CD4-positive, CD25-positive, alpha-beta regulatory T cell (primary cell): ENCODE measurements around the gene PCBP3. TPM values are rescaled to one million over a fixed set of nuclear protein-coding genes. Genes with fewer than 3 reads are reported as not detected.
"Not testable (repeated sequence)": the region's sequence is repeated elsewhere in the genome, so short reads cannot be mapped to it uniquely, and the experiment has no call there.

Experiments
- ATAC-seq, 2 donors: fragments of 150-1000 bp; cut with Tn5 transposase; one replicate each; pipeline ENCODE4 v1.10.0; 2021; ENCODE audit warnings: low read depth in 2 of 2, moderate number of reproducible peaks in 2 of 2, moderate library complexity in 1 of 2
- DNase-seq, 3 donors: peaks; one replicate each; pipeline versions ENCODE4 v3.0.0 to v3.0.0-alpha.2; 2012 to 2022; ENCODE audit warnings: mixed read lengths in 1 of 3
- H3K27ac ChIP-seq: one replicate; pipeline ENCODE4 v1.7.0; 2013; ENCODE audit warnings: mild to moderate bottlenecking, low read length; ENCODE audit not compliant: insufficient read depth, poor library complexity, severe bottlenecking
- H3K27me3 ChIP-seq: one replicate; pipeline ENCODE4 v1.7.0; 2013; ENCODE audit warnings: low read length; ENCODE audit not compliant: control insufficient read depth, insufficient read depth
- H3K36me3 ChIP-seq: one replicate; pipeline ENCODE4 v1.7.0; 2013; ENCODE audit warnings: mild to moderate bottlenecking, low read length, moderate library complexity; ENCODE audit not compliant: control insufficient read depth, insufficient read depth
- H3K4me1 ChIP-seq: 2 replicates; pipeline ENCODE4 v1.7.0; 2013; ENCODE audit warnings: mild to moderate bottlenecking, low read length; ENCODE audit not compliant: insufficient read depth, control insufficient read depth, poor library complexity, severe bottlenecking
- H3K4me3 ChIP-seq: one replicate; pipeline ENCODE4 v1.7.0; 2013; ENCODE audit warnings: low read depth, mild to moderate bottlenecking, low read length, moderate library complexity
- H3K9me3 ChIP-seq, 2 experiments: 1 replicate in 1 of 2; 2 replicates in 1 of 2; pipeline ENCODE4 v1.7.0; 2013; ENCODE audit warnings: low read length in 2 of 2, mild to moderate bottlenecking in 1 of 2, moderate library complexity in 1 of 2; ENCODE audit not compliant: control insufficient read depth in 2 of 2
- H3K27ac Mint-ChIP-seq, 3 donors: one replicate each; pipeline ENCODE4 v1.8.0; 2020 to 2022; ENCODE audit warnings: mild to moderate bottlenecking in 3 of 3, mixed read lengths in 3 of 3, moderate library complexity in 2 of 3
- H3K27me3 Mint-ChIP-seq: one replicate; pipeline ENCODE4 v1.8.0; 2022; ENCODE audit warnings: mild to moderate bottlenecking, mixed read lengths
- H3K36me3 Mint-ChIP-seq: one replicate; pipeline ENCODE4 v1.8.0; 2020; ENCODE audit warnings: mixed read lengths
- H3K4me1 Mint-ChIP-seq, 4 donors: one replicate each; pipeline ENCODE4 v1.8.0; 2020 to 2022; ENCODE audit warnings: mixed read lengths in 4 of 4, mild to moderate bottlenecking in 1 of 4
- H3K4me3 Mint-ChIP-seq, 4 donors: one replicate each; pipeline ENCODE4 v1.8.0; 2020 to 2022; ENCODE audit warnings: mild to moderate bottlenecking in 4 of 4, mixed read lengths in 4 of 4, moderate library complexity in 3 of 4
- H3K9me3 Mint-ChIP-seq, 7 donors: one replicate each; pipeline ENCODE4 v1.8.0; 2020 to 2022; ENCODE audit warnings: mixed read lengths in 7 of 7, mild to moderate bottlenecking in 3 of 7, moderate library complexity in 2 of 7
- polyA plus RNA-seq, 4 donors: library from polyadenylated mRNA; unstranded; fragments of 300-500 nt; fragmentation: Illumina TruSeq; gene quantifications; one replicate each; pipeline ENCODE4 v1.2.3, GENCODE V29; 2021
- total RNA-seq: library from RNA; stranded (reverse); gene quantifications from one replicate; pipeline ENCODE4 v1.2.3, GENCODE V29; 2022

Gene PCBP3
- total and polyA plus RNA-seq, 5 donors from 2014 or later = 0.72 to 5.3 (median 2.3) TPM

DNA sequence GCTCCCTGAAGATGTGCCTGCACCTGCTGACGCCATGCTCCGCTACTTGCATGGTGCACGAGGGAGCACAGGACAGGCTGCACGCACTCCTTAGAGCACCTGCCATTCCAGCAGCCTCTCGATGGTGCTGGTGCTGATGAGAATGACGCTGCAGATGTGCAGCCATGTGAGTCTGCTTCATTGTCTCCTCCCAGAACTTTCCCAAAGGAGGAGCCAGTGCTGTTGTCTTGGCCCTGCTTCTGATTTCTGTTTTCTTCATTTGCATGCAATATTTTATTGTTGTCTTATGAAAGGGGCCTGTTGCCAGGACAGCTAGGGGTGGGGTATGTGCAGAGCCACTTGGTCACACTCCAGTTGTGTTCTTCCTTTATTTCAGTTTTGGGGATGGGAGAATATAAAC lies 70.1 kb downstream of the PCBP3 start:
- no peak overlapping the region for H3K27ac Mint-ChIP-seq
- H3K27me3 Mint-ChIP-seq = peaks cover 6% of the 10 kb centered on the region

DNA sequence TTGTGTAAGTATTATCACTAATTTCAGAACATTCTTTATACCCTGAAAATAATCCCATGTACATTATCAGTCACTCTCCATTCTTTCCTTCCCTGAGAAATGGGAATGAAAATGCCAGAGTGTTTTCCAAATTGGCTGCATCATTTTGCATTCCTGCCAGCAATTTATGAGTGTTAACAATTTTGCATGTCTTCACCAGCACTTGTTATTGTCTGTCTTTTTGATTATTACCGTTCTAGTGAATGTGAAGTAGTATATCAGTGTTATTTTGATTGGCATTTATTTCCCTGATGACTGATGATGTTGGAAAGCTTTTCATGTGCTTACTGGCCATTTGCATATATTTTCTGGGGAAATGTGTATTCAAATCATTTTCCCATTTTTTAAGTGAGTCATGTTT lies 71.9 kb downstream of the PCBP3 start:
- peaks cover 6 to 7% of the 10 kb centered on the region in 2 experiments for H3K9me3 ChIP-seq
- peaks cover 3% of the 10 kb centered on the region for H3K27me3 ChIP-seq
- Mint-ChIP-seq H3K27me3 (peaks cover 6% of the 10 kb centered on the region), H3K9me3 (peaks cover 0 to 14% (median 6%) of the 10 kb centered on the region in 7 donors), H3K4me3 (no peak overlapping the region), H3K4me1 (peaks cover 0 to 3% (median under 1%) of the 10 kb centered on the region in 4 donors), H3K36me3 (no peaks in the 10 kb centered on the region), H3K27ac (no peak overlapping the region)
- DNase-seq (no peak), ATAC-seq (no peak)
- H3K4me3 ChIP-seq = no peak overlapping the region
- no peaks in the 10 kb centered on the region for H3K36me3 ChIP-seq
- H3K4me1 ChIP-seq = no peaks in the 10 kb centered on the region
- no peak overlapping the region for H3K27ac ChIP-seq

More for the DNA sequence above, 70.1 kb downstream of the PCBP3 start:
- H3K4me3 Mint-ChIP-seq = no peak overlapping the region
- Histone ChIP-seq H3K27me3 (peaks cover 3% of the 10 kb centered on the region), H3K36me3 (no peaks in the 10 kb centered on the region), H3K9me3 (peaks cover 6 to 7% of the 10 kb centered on the region in 2 experiments), H3K4me1 (no peaks in the 10 kb centered on the region), H3K27ac (no peak overlapping the region), H3K4me3 (no peak overlapping the region)
- no peaks in the 10 kb centered on the region for H3K36me3 Mint-ChIP-seq
- ATAC-seq (no peak), DNase-seq (no peak)
- peaks cover 0 to 3% (median under 1%) of the 10 kb centered on the region in 4 donors for H3K4me1 Mint-ChIP-seq
- H3K9me3 Mint-ChIP-seq = peaks cover 0 to 14% (median 6%) of the 10 kb centered on the region in 7 donors

DNA sequence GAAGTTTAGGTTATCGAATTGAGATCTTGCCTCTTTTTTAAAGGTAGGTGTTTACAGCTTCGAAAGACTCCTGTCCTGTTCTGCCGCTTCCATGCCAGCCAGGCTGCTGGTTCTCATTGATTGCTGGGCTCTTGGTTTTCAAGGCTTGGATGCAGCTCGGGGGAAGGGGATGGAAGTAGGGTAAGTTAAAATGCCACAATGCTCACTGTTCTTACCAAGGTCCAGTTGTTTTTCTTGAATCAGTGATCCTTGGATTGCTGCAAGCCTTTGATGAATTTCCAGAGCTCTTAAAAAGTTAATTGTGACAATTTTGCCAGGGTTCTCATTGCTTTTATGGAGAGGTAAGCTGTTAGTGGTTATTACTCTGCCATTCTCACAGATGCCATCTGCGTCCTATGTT lies 74.9 kb downstream of the PCBP3 start:
- Histone ChIP-seq H3K9me3 (no peaks in the 10 kb centered on the region), H3K4me1 (no peaks in the 10 kb centered on the region), H3K27ac (no peak overlapping the region), H3K36me3 (no peaks in the 10 kb centered on the region), H3K27me3 (no peaks in the 10 kb centered on the region), H3K4me3 (no peak overlapping the region)
- no peaks in the 10 kb centered on the region for H3K36me3 Mint-ChIP-seq
- no peak overlapping the region for H3K4me3 Mint-ChIP-seq
- DNase-seq (no peak), ATAC-seq (no peak)
- peaks cover 6% of the 10 kb centered on the region for H3K27me3 Mint-ChIP-seq
- H3K4me1 Mint-ChIP-seq = peaks cover 0 to 3% (median under 1%) of the 10 kb centered on the region in 4 donors
- H3K9me3 Mint-ChIP-seq = peaks cover 0 to 5% (median 0%) of the 10 kb centered on the region in 7 donors
- no peak overlapping the region for H3K27ac Mint-ChIP-seq

DNA sequence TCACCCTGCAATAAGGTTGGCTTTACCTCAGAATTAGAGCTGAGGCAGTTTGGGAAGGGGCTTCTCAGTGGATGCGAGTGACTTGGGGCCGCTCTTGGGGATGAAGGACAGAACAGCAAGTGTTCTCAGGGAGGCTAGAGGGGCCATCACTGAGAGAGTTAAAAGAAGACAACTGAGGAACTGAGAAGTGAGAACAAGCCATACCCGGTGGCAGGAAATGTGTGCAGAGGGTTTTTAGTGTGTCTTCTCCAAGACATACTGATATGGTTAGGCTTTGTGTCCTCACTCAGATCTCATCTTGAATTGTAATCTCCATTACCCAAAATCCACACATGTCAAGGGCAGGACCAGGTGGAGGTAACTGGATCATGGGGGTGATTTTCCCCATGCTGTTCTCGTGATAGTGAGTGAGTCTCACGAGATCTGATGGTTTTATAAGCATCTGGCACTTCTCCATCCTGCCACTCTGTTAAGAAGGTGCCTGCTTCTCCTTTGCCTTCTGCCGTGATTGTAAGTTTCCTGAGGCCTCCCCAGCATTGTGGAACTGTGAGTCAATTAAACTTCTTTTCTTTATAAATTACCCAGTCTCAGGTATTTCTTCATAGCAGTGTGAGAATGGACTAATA lies 75.8 kb downstream of the PCBP3 start:
- no peak overlapping the region for H3K27ac Mint-ChIP-seq
- no peak overlapping the region for H3K4me3 Mint-ChIP-seq
- H3K4me1 Mint-ChIP-seq = peaks cover 0 to 4% (median 4%) of the 10 kb centered on the region in 4 donors
- Histone ChIP-seq H3K36me3 (no peaks in the 10 kb centered on the region), H3K4me3 (no peak overlapping the region), H3K27ac (no peak overlapping the region), H3K4me1 (no peaks in the 10 kb centered on the region), H3K27me3 (no peaks in the 10 kb centered on the region), H3K9me3 (no peaks in the 10 kb centered on the region)
- no peaks in the 10 kb centered on the region for H3K36me3 Mint-ChIP-seq
- DNase-seq (no peak), ATAC-seq (no peak)
- peaks cover 6% of the 10 kb centered on the region for H3K27me3 Mint-ChIP-seq
- H3K9me3 Mint-ChIP-seq = peaks cover 0 to 3% (median 0%) of the 10 kb centered on the region in 7 donors

DNA sequence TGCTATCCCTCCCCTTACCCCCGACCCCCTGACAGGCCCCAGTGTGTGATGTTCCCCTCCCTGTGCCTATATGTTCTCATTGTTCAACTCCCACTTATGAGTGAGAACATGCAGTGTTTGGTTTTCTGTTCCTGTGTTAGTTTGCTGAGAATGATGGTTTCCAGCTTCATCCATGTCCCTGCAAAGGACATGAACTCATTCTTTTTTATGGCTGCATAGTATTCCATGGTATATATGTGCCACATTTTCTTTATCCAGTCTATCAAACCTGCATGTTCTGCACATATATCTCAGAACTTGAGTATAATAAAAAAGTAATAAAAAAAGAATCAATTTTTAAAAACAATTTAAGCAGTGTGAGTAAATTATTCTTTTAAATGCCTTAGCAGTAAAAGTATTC lies 76.7 kb downstream of the PCBP3 start:
- H3K4me1 ChIP-seq, H3K4me3 ChIP-seq, H3K27ac Mint-ChIP-seq, H3K36me3 Mint-ChIP-seq, H3K27ac ChIP-seq, H3K4me1 Mint-ChIP-seq, ATAC-seq, H3K27me3 Mint-ChIP-seq, DNase-seq, H3K4me3 Mint-ChIP-seq, H3K9me3 Mint-ChIP-seq, H3K9me3 ChIP-seq, H3K27me3 ChIP-seq, H3K36me3 ChIP-seq: not testable (repeated sequence)

DNA sequence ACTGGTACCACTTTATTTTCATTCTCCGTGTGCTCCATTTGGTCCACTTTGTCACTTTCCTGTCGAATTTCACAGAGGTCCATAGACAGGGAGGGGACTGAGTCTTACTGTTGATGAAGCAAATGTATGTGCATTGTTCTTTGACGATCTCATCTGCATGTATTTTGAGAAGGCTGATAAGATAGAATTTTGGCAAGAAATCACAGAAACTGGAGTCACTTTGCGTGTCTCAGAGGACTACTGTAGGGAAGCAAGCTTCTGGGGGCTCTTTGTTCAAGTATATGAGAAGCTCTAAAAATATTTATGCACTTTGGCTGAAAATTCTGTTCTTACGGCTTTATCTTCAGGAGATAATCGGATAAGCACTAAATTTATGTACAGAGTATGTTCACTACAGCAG lies 78.1 kb downstream of the PCBP3 start:
- Histone ChIP-seq H3K9me3 (no peaks in the 10 kb centered on the region), H3K4me3 (no peak overlapping the region), H3K27ac (no peak overlapping the region), H3K36me3 (no peaks in the 10 kb centered on the region), H3K4me1 (no peaks in the 10 kb centered on the region), H3K27me3 (no peaks in the 10 kb centered on the region)
- Mint-ChIP-seq H3K27ac (no peak overlapping the region), H3K36me3 (no peaks in the 10 kb centered on the region), H3K27me3 (no peaks in the 10 kb centered on the region), H3K4me1 (peaks cover 0 to 4% (median 4%) of the 10 kb centered on the region in 4 donors), H3K9me3 (peaks cover 0 to 1% (median 0%) of the 10 kb centered on the region in 7 donors), H3K4me3 (no peak overlapping the region)
- no peak for ATAC-seq
- no peak for DNase-seq

DNA sequence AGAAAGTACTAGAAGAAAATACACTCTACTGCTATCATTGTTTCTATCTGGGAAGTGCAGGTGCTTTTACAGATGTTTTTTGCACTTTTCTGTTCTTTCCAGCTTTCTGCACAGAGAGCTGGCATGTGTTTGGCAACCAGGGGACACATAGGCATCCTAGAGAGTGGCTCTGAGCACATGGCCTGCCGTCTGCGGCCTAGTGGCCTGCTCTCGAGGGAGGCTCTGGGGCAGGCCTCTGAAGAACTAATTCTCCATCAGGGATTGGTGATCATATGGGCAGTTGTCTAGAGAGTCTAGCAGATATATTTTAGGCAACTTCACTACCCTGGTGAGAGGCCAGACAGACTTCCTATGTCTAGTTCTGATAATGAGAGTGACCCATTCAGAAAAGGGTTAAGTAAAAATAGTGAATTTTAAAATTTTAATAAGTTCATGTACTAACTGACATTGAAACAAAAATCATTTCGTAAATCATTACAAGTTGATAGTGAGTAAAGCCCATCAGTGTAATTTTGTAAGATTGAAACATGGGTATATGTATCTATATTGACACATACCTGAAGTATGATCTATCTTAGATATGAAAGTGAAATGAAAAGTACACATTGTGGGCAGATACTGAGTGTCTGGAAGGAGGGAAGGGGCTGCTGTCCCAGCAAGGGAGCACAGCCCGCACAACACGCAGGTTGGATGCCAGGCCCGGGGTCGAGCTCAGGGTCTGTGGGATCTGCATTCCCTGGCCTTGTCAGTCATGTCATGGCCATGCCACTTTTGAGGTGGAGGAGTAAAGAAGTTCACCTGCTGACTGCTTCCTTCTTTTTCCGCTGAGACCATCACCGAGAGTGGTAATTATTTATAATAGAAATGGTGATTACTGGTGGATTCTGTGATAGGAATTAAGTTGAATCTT lies 79.8 kb downstream of the PCBP3 start:
- no peaks in the 10 kb centered on the region for H3K36me3 Mint-ChIP-seq
- H3K27ac Mint-ChIP-seq = peak overlapping the region in 1 of 3 donors; percentile 39
- H3K4me3 Mint-ChIP-seq = no peak overlapping the region
- Histone ChIP-seq H3K9me3 (no peaks in the 10 kb centered on the region), H3K27ac (no peak overlapping the region), H3K36me3 (no peaks in the 10 kb centered on the region), H3K27me3 (no peaks in the 10 kb centered on the region), H3K4me1 (no peaks in the 10 kb centered on the region), H3K4me3 (no peak overlapping the region)
- DNase-seq = no peak
- no peaks in the 10 kb centered on the region for H3K9me3 Mint-ChIP-seq
- ATAC-seq = no peak
- peaks cover 0 to 4% (median 3%) of the 10 kb centered on the region in 4 donors for H3K4me1 Mint-ChIP-seq
- H3K27me3 Mint-ChIP-seq = no peaks in the 10 kb centered on the region
